Lower leg skin (tissue), 4 donors: ENCODE data around the gene KCNA2. TPM values are rescaled to one million over a fixed set of nuclear protein-coding genes. Genes with fewer than 3 reads are reported as not detected.

Experiments
- total RNA-seq, 4 donors: library from RNA; depleted of rRNA; stranded (reverse); fragments of >200 nt; gene quantifications; one replicate each; pipeline ENCODE4 v1.1.0, GENCODE V29; 2016

Gene KCNA2
- total RNA-seq, 4 donors from 2014 or later = 0.65 to 0.88 TPM; not detected in 2

Other genes starting within 250 kb of the KCNA2 start
- 1 to 10 TPM in 2 of 4 donors, under 1 TPM in 2; 0.21 to 1.6 (median 0.89) TPM for gene SLC16A4, start 215.3 kb downstream of the KCNA2 start, total RNA-seq
- gene LAMTOR5, start 198.7 kb downstream of the KCNA2 start, total RNA-seq = 10 to 100 TPM; 47.7 to 76.1 (median 67.0) TPM
- 1 to 10 TPM in 1 of 4 donors, under 1 TPM in 2, not detected in 1; 0.34 to 1.9 (median 0.78) TPM for gene PROK1, start 155.2 kb downstream of the KCNA2 start, total RNA-seq
- gene KCNA10, start 87.2 kb downstream of the KCNA2 start, total RNA-seq = not detected
- 1 to 10 TPM in 1 of 4 donors, under 1 TPM in 3; 0.30 to 1.0 (median 0.43) TPM for gene KCNA3, start 68.6 kb upstream of the KCNA2 start, total RNA-seq